Articular chondrocyte of knee joint (primary cell): ENCODE data around the gene PMVK. TPM values are rescaled to one million over a fixed set of nuclear protein-coding genes. Genes with fewer than 3 reads are reported as not detected.

Experiments
- small RNA-seq: library from RNA; depleted of rRNA; stranded (forward); fragments of <200 nt; gene quantifications from one replicate; pipeline ENCODE3, GENCODE V24; 2012
- total RNA-seq: library from RNA; depleted of rRNA; stranded (reverse); fragments of >200 nt; gene quantifications from 2 replicates; pipeline ENCODE4 v1.2.3, GENCODE V29; 2012

The PMVK gene
- total RNA-seq: 8.4 and 9.5 TPM in 2 replicates

GRCh38 chr1:154936555-154937084, at the start of gene PMVK:
PMVK (minus strand) TSS chr1:154936719; CDS start chr1:154936685, 34 bp downstream.

GRCh38 chr1:154982897-154983648, 46.6 kb upstream of the PMVK start, which contains the start of gene FLAD1:
FLAD1 (plus strand) TSS chr1:154983344; CDS start chr1:154983695, 351 bp downstream.

GRCh38 chr1:154974102-154974807, 37.7 kb upstream of the PMVK start, which contains the start of gene CKS1B:
CKS1B (plus strand) TSS chr1:154974681; CDS start chr1:154974746, 65 bp downstream.

GRCh38 chr1:154970631-154971340, 34.3 kb upstream of the PMVK start, which contains the start of gene SHC1:
SHC1 (minus strand) TSS chr1:154970747; CDS start chr1:154970526, 221 bp downstream.

GRCh38 chr1:154961207-154962155, 25.0 kb upstream of the PMVK start, which contains the start of gene PYGO2:
PYGO2 (minus strand) TSS chr1:154961782; CDS start chr1:154961576, 206 bp downstream.

GRCh38 chr1:154955718-154956543, 19.4 kb upstream of the PMVK start, which contains the start of gene PBXIP1:
PBXIP1 (minus strand) TSS chr1:154956099; CDS start chr1:154953721, 2,378 bp downstream.

Small RNA genes within 50 kb of the gene (small RNA-seq; reads per million reads assigned to genes)
- gene MIR4258 (not detected), gene RF00017 (not detected)

Other genes starting within 250 kb of the PMVK start
- under 0.01 and 0.11 TPM in 2 replicates for gene KCNN3, start 66.4 kb downstream of the PMVK start, total RNA-seq
- gene PBXIP1, start 19.4 kb upstream of the PMVK start, total RNA-seq: 35.8 and 36.8 TPM in 2 replicates
- gene PYGO2, start 25.1 kb upstream of the PMVK start, total RNA-seq: 11.6 and 13.8 TPM in 2 replicates
- gene SHC1, start 34.0 kb upstream of the PMVK start, total RNA-seq: 211 and 219 TPM in 2 replicates
- gene CKS1B, start 38.0 kb upstream of the PMVK start, total RNA-seq: 31.5 and 40.9 TPM in 2 replicates
- 13.1 and 13.6 TPM in 2 replicates for gene FLAD1, start 46.6 kb upstream of the PMVK start, total RNA-seq
- gene LENEP, start 56.9 kb upstream of the PMVK start, total RNA-seq: not detected in 2 replicates
- gene ZBTB7B, start 66.1 kb upstream of the PMVK start, total RNA-seq: 14.4 and 20.6 TPM in 2 replicates
- 0.11 TPM in 1 of 2 replicates, not detected in the other for gene DCST2, start 97.1 kb upstream of the PMVK start, total RNA-seq
- gene DCST1, start 97.1 kb upstream of the PMVK start, total RNA-seq: not detected in 2 replicates
- 82.4 and 87.7 TPM in 2 replicates for gene ADAM15, start 114.6 kb upstream of the PMVK start, total RNA-seq
- gene EFNA4, start 127.0 kb upstream of the PMVK start, total RNA-seq: 3.0 and 3.7 TPM in 2 replicates
- gene EFNA3, start 142.1 kb upstream of the PMVK start, total RNA-seq: 0.65 and 1.6 TPM in 2 replicates
- 1.9 and 5.2 TPM in 2 replicates for gene EFNA1, start 191.2 kb upstream of the PMVK start, total RNA-seq
- 37.9 and 46.4 TPM in 2 replicates for gene SLC50A1, start 199.1 kb upstream of the PMVK start, total RNA-seq
- 19.2 and 39.6 TPM in 2 replicates for gene DPM3, start 203.8 kb upstream of the PMVK start, total RNA-seq
- gene KRTCAP2, start 236.6 kb upstream of the PMVK start, total RNA-seq: 96.1 and 111 TPM in 2 replicates
- gene TRIM46, start 237.1 kb upstream of the PMVK start, total RNA-seq: 2.0 and 3.5 TPM in 2 replicates